ENCODE data around the gene MBNL3.

MBNL3 gene

GRCh38 chrX:132375941-132376340, 112.9 kb downstream of the MBNL3 start:
- no peaks in the 10 kb centered on the region for H3K9me3 ChIP-seq (replicated peaks; ENCODE audit: insufficient read depth, low read length)
- no peak overlapping the region for H3K9ac ChIP-seq (ENCODE audit: low read length)
- no peak overlapping the region for H3K4me3 ChIP-seq (ENCODE audit: low read length)
- H3K27me3 ChIP-seq (replicated peaks; ENCODE audit: insufficient read depth, low read length): no peaks in the 10 kb centered on the region
- no peak overlapping the region for H2AFZ ChIP-seq (ENCODE audit: low read length)
- no peak overlapping the region for H3K4me2 ChIP-seq (ENCODE audit: low read depth, low read length)
- H4K20me1 ChIP-seq (ENCODE audit: insufficient read depth, low read length): no peaks in the 10 kb centered on the region
- no peaks in the 10 kb centered on the region for H3K79me2 ChIP-seq (ENCODE audit: low read length)
- no peaks in the 10 kb centered on the region for H3K9me2 ChIP-seq (replicated peaks; ENCODE audit: insufficient read depth, low read length)
- peak; percentile 11 for DNase-seq
- H3K4me1 ChIP-seq (ENCODE audit: low read length): no peaks in the 10 kb centered on the region
- no peak for TF ChIP-seq EZH2phosphoT487 (IDR thresholded peaks at IDR 0.05; ENCODE audit: low read length)
- peak; percentile 21; the same call in 1 of the 2 replicates for TF ChIP-seq CTCF (IDR thresholded peaks at IDR 0.05; ENCODE audit: low read length)
- TF ChIP-seq EZH2 (optimal IDR thresholded peaks at IDR 0.05; ENCODE audit: low read depth, low read length): no peak
- H3K27ac ChIP-seq (ENCODE audit: low read length): no peak overlapping the region
- no peaks in the 10 kb centered on the region for H3K36me3 ChIP-seq (replicated peaks; ENCODE audit: insufficient read depth, low read length)
- no peaks in the 10 kb centered on the region for H3F3A ChIP-seq (ENCODE audit: insufficient read depth, low read length)

- TF ChIP-seq EZH2 (optimal IDR thresholded peaks at IDR 0.05; ENCODE audit: low read depth, low read length) (no peak), CTCF (IDR thresholded peaks at IDR 0.05; ENCODE audit: low read length) (no peak), EZH2phosphoT487 (IDR thresholded peaks at IDR 0.05; ENCODE audit: low read length) (no peak)
- Histone ChIP-seq H2AFZ (ENCODE audit: low read length) (no peak overlapping the region), H3K9ac (ENCODE audit: low read length) (no peak overlapping the region), H4K20me1 (ENCODE audit: insufficient read depth, low read length) (no peaks in the 10 kb centered on the region), H3K9me2 (replicated peaks; ENCODE audit: insufficient read depth, low read length) (no peaks in the 10 kb centered on the region), H3K9me3 (replicated peaks; ENCODE audit: insufficient read depth, low read length) (no peaks in the 10 kb centered on the region), H3K27me3 (replicated peaks; ENCODE audit: insufficient read depth, low read length) (no peaks in the 10 kb centered on the region), H3K4me3 (ENCODE audit: low read length) (no peak overlapping the region), H3K4me2 (ENCODE audit: low read depth, low read length) (no peak overlapping the region), H3K4me1 (ENCODE audit: low read length) (no peaks in the 10 kb centered on the region), H3K27ac (ENCODE audit: low read length) (no peak overlapping the region), H3K36me3 (replicated peaks; ENCODE audit: insufficient read depth, low read length) (no peaks in the 10 kb centered on the region), H3F3A (ENCODE audit: insufficient read depth, low read length) (no peaks in the 10 kb centered on the region), H3K79me2 (ENCODE audit: low read length) (no peaks in the 10 kb centered on the region)
- DNase-seq: no peak
Observed at GRCh38 chrX:132373610-132374009, 115.2 kb downstream of the MBNL3 start.

GRCh38 chrX:132369617-132370326, 119.1 kb downstream of the MBNL3 start:
- no peak for DNase-seq
- Histone ChIP-seq H3K4me3 (ENCODE audit: low read length) (no peak overlapping the region), H3F3A (ENCODE audit: insufficient read depth, low read length) (no peaks in the 10 kb centered on the region), H3K27ac (ENCODE audit: low read length) (no peak overlapping the region), H3K4me2 (ENCODE audit: low read depth, low read length) (no peak overlapping the region), H3K9ac (ENCODE audit: low read length) (no peak overlapping the region), H3K27me3 (replicated peaks; ENCODE audit: insufficient read depth, low read length) (no peaks in the 10 kb centered on the region), H3K36me3 (replicated peaks; ENCODE audit: insufficient read depth, low read length) (no peaks in the 10 kb centered on the region), H4K20me1 (ENCODE audit: insufficient read depth, low read length) (no peaks in the 10 kb centered on the region), H3K79me2 (ENCODE audit: low read length) (no peaks in the 10 kb centered on the region), H3K4me1 (ENCODE audit: low read length) (no peaks in the 10 kb centered on the region), H3K9me3 (replicated peaks; ENCODE audit: insufficient read depth, low read length) (no peaks in the 10 kb centered on the region), H3K9me2 (replicated peaks; ENCODE audit: insufficient read depth, low read length) (no peaks in the 10 kb centered on the region), H2AFZ (ENCODE audit: low read length) (no peak overlapping the region)
- TF ChIP-seq EZH2phosphoT487 (IDR thresholded peaks at IDR 0.05; ENCODE audit: low read length): no peak
- TF ChIP-seq EZH2 (optimal IDR thresholded peaks at IDR 0.05; ENCODE audit: low read depth, low read length): no peak

- Histone ChIP-seq H3K27me3 (replicated peaks; ENCODE audit: insufficient read depth, low read length) (no peaks in the 10 kb centered on the region), H3K27ac (ENCODE audit: low read length) (no peak overlapping the region), H3K4me1 (ENCODE audit: low read length) (no peaks in the 10 kb centered on the region), H4K20me1 (ENCODE audit: insufficient read depth, low read length) (no peaks in the 10 kb centered on the region), H3K36me3 (replicated peaks; ENCODE audit: insufficient read depth, low read length) (no peaks in the 10 kb centered on the region), H3F3A (ENCODE audit: insufficient read depth, low read length) (no peaks in the 10 kb centered on the region), H3K79me2 (ENCODE audit: low read length) (no peaks in the 10 kb centered on the region), H3K4me2 (ENCODE audit: low read depth, low read length) (no peak overlapping the region), H3K9me3 (replicated peaks; ENCODE audit: insufficient read depth, low read length) (no peaks in the 10 kb centered on the region), H3K9ac (ENCODE audit: low read length) (no peak overlapping the region), H2AFZ (ENCODE audit: low read length) (no peak overlapping the region), H3K4me3 (ENCODE audit: low read length) (no peak overlapping the region), H3K9me2 (replicated peaks; ENCODE audit: insufficient read depth, low read length) (no peaks in the 10 kb centered on the region)
- TF ChIP-seq CTCF (IDR thresholded peaks at IDR 0.05; ENCODE audit: low read length): no peak
- no peak for TF ChIP-seq EZH2 (optimal IDR thresholded peaks at IDR 0.05; ENCODE audit: low read depth, low read length)
- TF ChIP-seq EZH2phosphoT487 (IDR thresholded peaks at IDR 0.05; ENCODE audit: low read length): no peak
- DNase-seq: no peak
Observed at GRCh38 chrX:132367984-132368383, 120.9 kb downstream of the MBNL3 start.

Measured in MM.1S (cell line).